ENCODE data around the gene CEP112. TPM values are rescaled to one million over a fixed set of nuclear protein-coding genes. Genes with fewer than 3 reads are reported as not detected.
A peak's percentile ranks its signal among the peaks of the same experiment; 100 is the strongest.

CEP112 gene
- total RNA-seq, 1 donor from 2014 or later: 26.0 TPM

GRCh38 chr17:65588181-65588808 lies 603.6 kb downstream of the CEP112 start:
- intact Hi-C loops (cut with DNase I): no loop called here
- ATAC-seq: peak; percentile 65
- DNase-seq (ENCODE audit: missing footprints): no peak

GRCh38 chr17:65587534-65588180 lies 604.3 kb downstream of the CEP112 start:
- peak; percentile 11 for ATAC-seq
- intact Hi-C loops (cut with DNase I): no loop called here
- DNase-seq (ENCODE audit: missing footprints): no peak

GRCh38 chr17:65586899-65587298 lies 605.0 kb downstream of the CEP112 start:
- ATAC-seq (no peak), DNase-seq (ENCODE audit: missing footprints) (no peak)
- intact Hi-C loops (cut with DNase I): no loop called here

Other genes with a start within 250 kb of the CEP112 start
- not detected for gene APOH, start 37.3 kb upstream of the CEP112 start, total RNA-seq
- gene PRKCA, start 110.5 kb upstream of the CEP112 start, total RNA-seq: 6.9 TPM